MCF 10A (cell line): ENCODE results near the gene RMDN3. TPM values are rescaled to one million over a fixed set of nuclear protein-coding genes. Genes with fewer than 3 reads are reported as not detected.

Experiments
- BruUV-seq: library from RNA; stranded (reverse); fragments of 400-500 nt; replicated peaks from 2 replicates; lab custom pipeline; 2021; lab: Mats Ljungman, UMichigan
- CTCF ChIA-PET: fragments of 300-600 bp; sonication (Branson Sonifier 250); formaldehyde crosslinking; extraction: SDS; loops from one replicate; lab custom pipeline; 2021; ENCODE audit warnings: antibody characterized with exemption, inconsistent platforms; lab: Yijun Ruan, JAX
- POLR2A ChIA-PET: fragments of 300-600, 350-650 bp; sonication (Branson Sonifier 250); formaldehyde crosslinking; extraction: SDS; loops from one replicate; lab custom pipeline; 2020; ENCODE audit warnings: antibody characterized with exemption, inconsistent platforms; lab: Yijun Ruan, JAX
- DNase-seq: peaks from one replicate; pipeline ENCODE4 v3.0.0-alpha.2; 2018; ENCODE audit not compliant: unreplicated experiment
- H3K27ac Mint-ChIP-seq: one replicate; pipeline ENCODE4 v1.8.0; 2022; ENCODE audit warnings: mild to moderate bottlenecking, low read depth, mixed read lengths; ENCODE audit not compliant: unreplicated experiment
- H3K27me3 Mint-ChIP-seq: one replicate; pipeline ENCODE4 v1.8.0; 2022; ENCODE audit warnings: mixed read lengths; ENCODE audit not compliant: insufficient read depth, unreplicated experiment
- H3K36me3 Mint-ChIP-seq: one replicate; pipeline ENCODE4 v1.8.0; 2022; ENCODE audit warnings: mild to moderate bottlenecking, moderate library complexity, mixed read lengths; ENCODE audit not compliant: insufficient read depth, unreplicated experiment
- H3K4me1 Mint-ChIP-seq: one replicate; pipeline ENCODE4 v1.8.0; 2022; ENCODE audit warnings: mixed read lengths; ENCODE audit not compliant: insufficient read depth, unreplicated experiment
- H3K4me3 Mint-ChIP-seq: one replicate; pipeline ENCODE4 v1.8.0; 2022; ENCODE audit warnings: mild to moderate bottlenecking, moderate library complexity, mixed read lengths; ENCODE audit not compliant: unreplicated experiment
- H3K9me3 Mint-ChIP-seq: one replicate; pipeline ENCODE4 v1.8.0; 2022; ENCODE audit warnings: mixed read lengths; ENCODE audit not compliant: unreplicated experiment
- CTCF ChIP-seq: fragments of 200-600 bp; IDR thresholded peaks from one replicate; pipeline ENCODE4 v1.8.0; 2022; ENCODE audit warnings: antibody characterized with exemption, mild to moderate bottlenecking; ENCODE audit not compliant: unreplicated experiment
- intact Hi-C: fragments of 100-400 bp; cut with micrococcal nuclease; formaldehyde crosslinking; loops from 2 replicates; pipeline ENCODE4 v1.14.1; 2022
- total RNA-seq: library from RNA; stranded (reverse); gene quantifications from 2 replicates; pipeline ENCODE4 v1.2.3, GENCODE V29; 2022

RMDN3 gene
- total RNA-seq, 1 experiment from 2014 or later, result 36.1 TPM

DNA sequence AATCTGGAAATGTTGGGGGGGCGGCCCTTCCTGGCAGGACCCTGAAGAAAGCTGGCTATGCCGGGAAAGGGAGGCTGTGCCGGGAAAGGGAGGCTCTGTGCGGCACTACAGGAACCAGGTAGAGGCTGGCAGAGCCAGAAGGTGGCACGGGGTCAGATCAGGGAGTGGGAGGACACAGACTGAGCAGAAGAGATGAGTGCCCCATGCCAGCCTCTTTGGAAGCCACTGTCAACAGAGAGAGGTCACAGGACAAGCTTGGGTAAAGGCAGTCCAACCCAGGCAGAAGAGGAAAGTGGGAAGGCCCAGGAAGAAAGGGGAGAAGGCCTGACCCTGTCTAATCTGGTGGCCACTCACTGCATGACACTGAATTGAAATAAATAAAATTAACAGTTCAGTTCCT, 16.2 kb upstream of the RMDN3 start:
- POLR2A ChIA-PET, result interaction anchor here (1.0 to 3.1 kb wide), 5 partner anchors 23 to 207 kb away, joined by 3 to 30 read pairs (median 12); partner anchors contain the start of genes CCDC32, RAD51 and SPINT1
- intact Hi-C loops, result no loop called here
- DNase-seq, result no peak
- H3K27ac Mint-ChIP-seq, result no peak overlapping the region
- peaks cover 71% of the 10 kb centered on the region for H3K36me3 Mint-ChIP-seq
- no peaks in the 10 kb centered on the region for H3K9me3 Mint-ChIP-seq
- H3K4me3 Mint-ChIP-seq, result peak overlapping the region; percentile 29
- CTCF ChIA-PET, result interaction anchor here (0.7 to 0.9 kb wide), 2 partner anchors 11 to 87 kb away, joined by 4 to 12 read pairs; no protein-coding TSS in a partner anchor
- BruUV-seq, result no TSS peak
- no peak for TF ChIP-seq CTCF
- H3K4me1 Mint-ChIP-seq, result peaks cover 36% of the 10 kb centered on the region
- H3K27me3 Mint-ChIP-seq, result no peaks in the 10 kb centered on the region

DNA sequence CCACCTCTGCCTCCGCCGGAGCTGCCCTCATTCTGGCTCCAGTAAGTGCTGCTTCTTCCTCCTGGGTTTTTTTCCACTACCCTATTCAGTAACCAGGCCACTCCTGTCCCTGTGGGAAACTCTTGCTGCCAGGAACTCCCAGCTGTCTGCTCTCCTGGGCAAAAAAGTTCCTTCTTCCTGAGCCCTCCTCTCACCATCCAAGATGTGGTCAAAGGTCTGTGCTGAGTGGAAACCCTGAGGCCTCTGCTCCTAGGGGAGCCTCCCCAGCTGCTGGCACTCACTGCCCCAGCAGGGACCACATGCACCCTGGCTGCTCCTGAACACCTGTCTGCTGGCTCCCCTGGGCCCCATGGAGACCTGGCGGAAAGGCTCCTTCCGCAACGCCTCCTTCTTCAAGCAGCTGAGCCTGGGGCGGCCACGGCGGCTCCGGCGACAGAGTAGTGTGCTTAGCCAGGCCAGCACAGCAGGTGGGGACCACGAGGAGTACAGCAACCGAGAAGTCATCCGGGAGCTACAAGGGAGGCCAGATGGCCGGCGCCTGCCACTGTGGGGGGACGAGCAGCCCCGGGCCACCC, 15.2 kb upstream of the RMDN3 start:
- peak overlapping the region; percentile 64 for H3K4me3 Mint-ChIP-seq
- no peak for TF ChIP-seq CTCF
- TSS peak; percentile 48 for BruUV-seq
- ChIA-PET CTCF (interaction anchor here (0.6 to 1.7 kb wide), 15 partner anchors 9 to 252 kb away, joined by 3 to 12 read pairs (median 4); no protein-coding TSS in a partner anchor), POLR2A (interaction anchor here (0.7 to 3.1 kb wide), 20 partner anchors 8 to 201 kb away, joined by 3 to 30 read pairs (median 5); partner anchors contain the start of genes DNAJC17, RPUSD2, SPINT1 and VPS18)
- peaks cover 69% of the 10 kb centered on the region for H3K36me3 Mint-ChIP-seq
- no peak for DNase-seq
- peak overlapping the region; percentile 84 for H3K27ac Mint-ChIP-seq
- H3K9me3 Mint-ChIP-seq, result no peaks in the 10 kb centered on the region
- intact Hi-C loops, result no loop called here
- H3K27me3 Mint-ChIP-seq, result no peaks in the 10 kb centered on the region
- H3K4me1 Mint-ChIP-seq, result peaks cover 45% of the 10 kb centered on the region

DNA sequence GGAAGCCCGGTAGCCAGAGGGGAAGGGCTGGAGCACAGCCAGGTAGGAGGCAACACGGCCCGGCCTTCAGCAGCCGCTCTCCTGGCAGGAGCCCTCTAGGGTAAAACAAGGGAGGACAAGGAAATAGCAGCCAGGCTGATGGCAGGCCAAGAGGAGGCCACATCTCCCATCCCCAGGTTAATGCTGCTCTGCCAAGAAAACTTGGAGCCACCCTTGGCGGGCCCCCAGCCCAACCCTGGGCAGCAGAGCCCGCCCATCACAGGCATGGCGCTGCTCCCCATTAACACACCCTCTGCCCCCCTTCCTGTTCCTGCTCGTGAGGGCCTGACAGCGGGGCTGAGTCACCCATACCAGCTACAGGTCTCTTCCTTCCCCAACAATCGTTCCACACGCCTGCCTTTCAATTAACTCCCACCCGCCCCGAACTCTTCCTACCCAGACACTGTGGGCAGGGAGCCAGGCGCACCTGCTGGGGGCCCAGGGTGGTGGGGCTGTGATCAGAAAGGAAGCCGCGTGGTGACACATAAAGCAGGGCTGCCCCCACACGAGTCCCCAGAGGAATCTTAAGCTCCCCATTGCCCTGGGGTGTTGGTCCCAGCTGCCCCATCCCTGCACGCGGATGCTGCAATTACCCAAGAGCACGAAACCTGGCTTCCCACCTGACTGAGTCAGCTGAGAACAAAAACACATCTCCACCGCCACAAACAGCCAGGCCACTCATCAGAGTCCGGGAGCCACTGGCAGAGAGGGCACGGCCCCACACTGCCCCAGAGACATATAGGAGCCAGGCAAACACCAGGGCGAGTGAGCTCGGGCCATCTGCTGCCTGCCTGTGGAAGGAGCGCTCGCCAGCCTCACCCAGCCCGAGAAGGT, 14.5 kb upstream of the RMDN3 start, which contains the start of gene C15orf62:
TSS of gene C15orf62 (plus strand) at position 707 of the 873 bp plus-strand sequence. CDS start 516 bp downstream, outside the sequence.
- peaks cover 62% of the 10 kb centered on the region for H3K36me3 Mint-ChIP-seq
- DNase-seq, result peak; percentile 96
- peak within 1 kb of the TSS; percentile 84 for H3K27ac Mint-ChIP-seq
- ChIA-PET CTCF (interaction anchor here (0.6 to 1.9 kb wide), 18 partner anchors 8 to 251 kb away, joined by 3 to 11 read pairs (median 3); partner anchors contain the start of gene RHOV), POLR2A (interaction anchor here (0.6 to 3.1 kb wide), 25 partner anchors 7 to 676 kb away, joined by 3 to 30 read pairs (median 5); partner anchors contain the start of genes DNAJC17, RAD51, RPUSD2 and SPINT1)
- no peaks in the 10 kb centered on the region for H3K27me3 Mint-ChIP-seq
- intact Hi-C loops, result loop anchor here (2.0 to 10.0 kb wide), 2 partner anchors 23 to 175 kb away; partner anchors contain the start of gene KNL1
- no TSS peak for BruUV-seq
- peak within 1 kb of the TSS; percentile 64 for H3K4me3 Mint-ChIP-seq
- peaks cover 48% of the 10 kb centered on the region for H3K4me1 Mint-ChIP-seq
- no peaks in the 10 kb centered on the region for H3K9me3 Mint-ChIP-seq
- no peak for TF ChIP-seq CTCF
